GM10248 (cell line): Measurements from ENCODE around the gene CLDND2.

Experiments
- CTCF ChIA-PET: fragments of 300-600 bp; sonication (Branson Sonifier 250); formaldehyde crosslinking; extraction: SDS; loops from one replicate; lab custom pipeline; 2021; ENCODE audit warnings: antibody characterized with exemption; lab: Yijun Ruan, JAX
- POLR2A ChIA-PET: fragments of 350-650 bp; sonication (Branson Sonifier 250); formaldehyde crosslinking; extraction: SDS; loops from one replicate; lab custom pipeline; 2020; ENCODE audit warnings: antibody characterized with exemption; lab: Yijun Ruan, JAX
- DNase-seq: peaks from one replicate; pipeline ENCODE4 v3.0.0; 2012; ENCODE audit errors: extremely low spot score
- TF ChIP-seq, protein P1 (sequence below): IDR thresholded peaks from 2 replicates; pipeline ENCODE4 v1.5.1; 2012; ENCODE audit warnings: mild to moderate bottlenecking, low read depth; ENCODE audit errors: extremely low read depth, missing control alignments, control extremely low read depth

CLDND2 gene

DNA sequence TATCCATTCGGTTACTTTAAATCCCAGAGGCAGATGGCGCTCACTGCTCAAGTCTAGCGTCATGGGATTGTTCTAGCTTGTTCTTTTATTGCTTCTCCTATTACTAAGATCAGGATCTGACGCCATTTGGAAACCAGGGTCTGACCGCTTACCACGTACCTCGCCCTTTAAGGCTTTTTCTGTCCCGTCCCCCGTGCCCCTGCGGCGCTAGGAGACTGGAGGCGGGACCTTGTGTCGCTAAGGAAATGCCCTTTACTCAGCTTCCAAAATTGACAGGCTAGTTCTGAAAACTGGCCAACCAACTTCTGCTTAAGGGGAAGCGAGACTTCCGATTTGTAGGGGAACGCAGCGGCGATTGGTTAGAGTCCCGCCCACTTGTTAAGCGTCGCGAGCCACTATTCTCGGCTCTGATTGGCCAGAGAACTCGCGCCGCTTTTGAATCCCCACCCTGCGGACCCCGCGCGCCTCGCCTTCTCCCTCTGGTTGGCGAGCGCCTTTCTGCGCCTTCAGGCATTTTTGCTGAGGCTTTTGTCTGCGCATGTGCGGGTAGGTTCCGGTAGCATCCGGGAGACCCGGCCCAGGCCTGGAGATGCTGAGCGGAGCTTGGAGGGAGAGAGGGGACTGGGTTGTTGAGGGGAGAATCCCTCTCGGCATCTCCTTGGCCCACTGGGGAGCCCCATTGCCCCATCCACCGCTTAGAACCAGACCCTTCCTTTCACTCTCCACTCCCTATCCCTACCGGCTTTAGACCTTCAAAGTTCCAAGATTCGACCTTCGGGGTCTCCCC is 25.4 kb upstream of the CLDND2 start:
- DNase-seq = peak; percentile 94
- ChIA-PET POLR2A (interaction anchor here (0.5 to 1.3 kb wide), 3 partner anchors 12 to 55 kb away, joined by 3 to 5 read pairs (median 3); no protein-coding TSS in a partner anchor), CTCF (interaction anchor here (0.9 to 11.8 kb wide), 12 partner anchors 8 to 263 kb away, joined by 3 to 168 read pairs (median 3); partner anchors contain the start of gene SIGLEC10)
- TF ChIP-seq, protein P1, sequence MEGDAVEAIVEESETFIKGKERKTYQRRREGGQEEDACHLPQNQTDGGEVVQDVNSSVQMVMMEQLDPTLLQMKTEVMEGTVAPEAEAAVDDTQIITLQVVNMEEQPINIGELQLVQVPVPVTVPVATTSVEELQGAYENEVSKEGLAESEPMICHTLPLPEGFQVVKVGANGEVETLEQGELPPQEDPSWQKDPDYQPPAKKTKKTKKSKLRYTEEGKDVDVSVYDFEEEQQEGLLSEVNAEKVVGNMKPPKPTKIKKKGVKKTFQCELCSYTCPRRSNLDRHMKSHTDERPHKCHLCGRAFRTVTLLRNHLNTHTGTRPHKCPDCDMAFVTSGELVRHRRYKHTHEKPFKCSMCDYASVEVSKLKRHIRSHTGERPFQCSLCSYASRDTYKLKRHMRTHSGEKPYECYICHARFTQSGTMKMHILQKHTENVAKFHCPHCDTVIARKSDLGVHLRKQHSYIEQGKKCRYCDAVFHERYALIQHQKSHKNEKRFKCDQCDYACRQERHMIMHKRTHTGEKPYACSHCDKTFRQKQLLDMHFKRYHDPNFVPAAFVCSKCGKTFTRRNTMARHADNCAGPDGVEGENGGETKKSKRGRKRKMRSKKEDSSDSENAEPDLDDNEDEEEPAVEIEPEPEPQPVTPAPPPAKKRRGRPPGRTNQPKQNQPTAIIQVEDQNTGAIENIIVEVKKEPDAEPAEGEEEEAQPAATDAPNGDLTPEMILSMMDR = peak; percentile 4

DNA sequence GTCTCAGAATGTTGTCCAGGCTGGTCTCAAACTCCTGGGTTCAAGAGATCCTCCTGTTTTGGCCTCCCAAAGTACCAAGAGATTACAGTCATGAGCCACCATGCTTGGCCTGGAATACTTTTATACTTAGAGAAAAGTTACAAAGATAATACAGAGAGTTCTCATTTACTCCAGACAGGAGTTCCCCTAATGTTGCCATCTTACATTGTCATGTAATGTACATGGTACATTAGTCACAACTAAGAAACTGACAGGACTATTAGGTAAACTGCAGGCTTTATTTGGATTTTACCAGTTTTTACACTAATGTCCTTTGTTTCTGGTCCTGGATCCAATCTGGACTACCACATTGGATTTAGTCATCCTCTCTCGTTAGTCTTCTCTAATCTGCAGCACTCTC is 23.9 kb upstream of the CLDND2 start:
- CTCF ChIA-PET = interaction anchor here (1.4 kb wide), 1 partner anchor 123 kb away, joined by 3 read pairs; no protein-coding TSS in a partner anchor
- POLR2A ChIA-PET = no interaction called here
- TF ChIP-seq, protein P1 = no peak
- no peak for DNase-seq

DNA sequence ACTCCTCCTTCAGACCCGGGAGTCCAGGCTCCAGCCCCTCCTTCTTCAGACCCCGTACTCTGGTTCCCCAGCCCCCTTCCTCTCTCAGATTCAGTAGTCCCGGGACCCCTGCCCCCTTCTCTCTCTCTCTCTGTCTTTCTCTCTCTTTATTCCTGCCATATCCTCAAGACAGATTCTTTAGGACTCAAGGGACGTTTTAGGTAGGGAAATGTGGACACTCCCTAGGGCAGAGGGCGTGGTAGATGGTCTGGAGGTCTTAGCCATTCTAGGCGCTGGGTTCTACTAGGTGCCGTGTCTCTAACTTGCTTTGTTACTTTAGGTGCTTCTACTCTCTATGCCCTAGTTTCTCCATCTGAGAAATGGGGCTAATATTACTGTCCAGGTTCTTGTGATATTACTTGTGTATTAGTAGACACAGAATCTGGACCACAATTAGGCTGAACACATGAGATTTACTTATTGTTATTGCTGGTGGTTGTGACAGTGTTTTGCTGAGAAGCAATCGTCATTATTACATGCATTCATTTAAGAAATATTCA is 22.3 kb upstream of the CLDND2 start:
- DNase-seq = no peak
- POLR2A ChIA-PET = interaction anchor here (0.6 kb wide), 1 partner anchor 590 kb away, joined by 9 read pairs; no protein-coding TSS in a partner anchor
- CTCF ChIA-PET = interaction anchor here (1.1 to 1.3 kb wide), 2 partner anchors 8 to 9 kb away, joined by 3 to 5 read pairs; no protein-coding TSS in a partner anchor
- TF ChIP-seq, protein P1 = no peak

DNA sequence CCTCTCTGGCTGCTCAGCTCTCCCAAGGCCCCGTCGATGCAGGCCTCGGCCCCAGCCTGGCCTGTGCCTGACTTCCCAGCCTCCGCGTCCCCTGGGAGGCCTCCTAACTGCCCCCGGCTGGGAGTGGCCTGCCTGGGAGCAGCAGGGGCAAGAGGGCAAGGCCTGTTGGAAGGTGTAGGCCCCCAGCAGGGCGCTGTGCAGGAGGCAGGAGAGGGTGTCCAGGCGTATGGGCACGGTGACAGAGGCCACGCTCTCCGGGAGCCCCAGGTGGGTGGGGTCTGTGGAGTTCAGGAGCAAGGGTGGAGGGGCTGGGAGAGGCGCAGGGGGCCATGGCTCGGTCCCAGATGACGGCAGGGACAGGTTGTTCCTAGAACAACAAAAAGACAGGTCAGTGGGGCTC is 20.3 kb upstream of the CLDND2 start:
- TF ChIP-seq, protein P1 = no peak
- POLR2A ChIA-PET = interaction anchor here (0.7 kb wide), 1 partner anchor 22 kb away, joined by 3 read pairs; no protein-coding TSS in a partner anchor
- CTCF ChIA-PET = interaction anchor here (1.1 to 1.6 kb wide), 4 partner anchors 9 to 50 kb away, joined by 3 to 7 read pairs (median 4); no protein-coding TSS in a partner anchor
- DNase-seq = no peak

DNA sequence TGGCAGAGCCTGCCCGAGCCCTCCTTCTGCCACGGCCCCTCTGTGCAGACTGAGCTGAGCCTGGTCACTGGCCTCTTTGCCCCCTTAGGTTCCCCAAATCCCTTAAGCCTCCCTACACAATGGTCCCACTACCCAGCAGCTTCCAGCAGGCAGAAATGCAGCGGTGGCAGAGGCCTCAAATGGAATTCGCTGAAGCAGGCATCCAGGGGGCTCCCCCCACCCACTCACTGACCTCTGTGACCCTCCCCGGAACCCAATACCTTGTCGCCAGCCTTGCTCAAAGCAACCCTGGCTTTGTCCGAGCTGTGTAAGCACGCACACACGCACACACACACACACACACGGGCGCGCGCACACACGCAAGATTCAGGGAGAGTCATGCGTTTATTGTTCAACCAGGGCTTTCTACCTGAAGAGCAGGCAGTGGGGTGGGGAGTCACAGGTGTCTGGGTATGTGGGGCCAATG is 19.2 kb upstream of the CLDND2 start, which contains the start of gene LIM2:
TSS of gene LIM2 (minus strand) at position 51 of the 466 bp plus-strand sequence. CDS start 531 bp downstream, outside the sequence.
- no peak for DNase-seq
- ChIA-PET POLR2A (no interaction called here), CTCF (interaction anchor here (1.2 to 1.6 kb wide), 3 partner anchors 10 to 49 kb away, joined by 3 to 7 read pairs (median 3); no protein-coding TSS in a partner anchor)
- TF ChIP-seq, protein P1 = no peak

DNA sequence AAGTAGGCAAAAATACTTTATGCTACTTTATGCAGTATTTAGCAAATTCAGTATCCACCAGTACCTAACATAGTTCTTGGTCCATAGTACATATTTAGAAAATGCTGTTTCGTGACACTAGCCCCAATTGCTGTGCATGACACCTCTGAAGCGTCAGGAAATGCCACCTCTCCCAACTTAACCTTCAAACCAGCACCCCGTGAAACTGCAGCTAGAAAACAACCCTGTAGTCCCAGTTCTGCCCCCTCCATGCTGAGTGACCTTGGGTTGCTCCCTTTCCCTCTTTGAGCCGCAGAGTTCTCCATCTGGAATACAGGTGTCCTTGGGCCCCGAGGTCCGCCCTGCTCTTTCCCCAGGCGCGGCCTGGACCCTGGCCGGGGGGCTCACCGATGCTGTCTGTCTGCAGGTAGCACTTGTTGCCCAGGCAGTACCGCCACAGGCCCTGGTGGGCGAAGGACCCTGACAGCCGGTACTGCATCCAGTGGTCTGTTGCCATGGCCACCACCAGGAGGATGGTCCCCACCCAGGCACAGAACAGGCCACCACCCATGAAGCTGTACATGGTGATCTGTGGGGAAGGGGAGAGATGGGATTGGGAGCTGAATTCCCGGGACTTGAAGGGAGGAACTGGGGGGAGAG is 18.2 kb upstream of the CLDND2 start:
- CTCF ChIA-PET = no interaction called here
- DNase-seq = no peak
- TF ChIP-seq, protein P1 = no peak
- POLR2A ChIA-PET = no interaction called here
